ENCODE measurements around the gene SRRM2.

Gene SRRM2

GRCh38 chr16:2762711-2763110 is 10.3 kb downstream of the SRRM2 start:
- DNase-seq (ENCODE audit: low read depth): no peak

- no peak for DNase-seq (ENCODE audit: low read depth)
Measured at GRCh38 chr16:2763173-2763572, 10.7 kb downstream of the SRRM2 start.

GRCh38 chr16:2764718-2765117 is 12.3 kb downstream of the SRRM2 start:
- DNase-seq (ENCODE audit: low read depth): no peak

- no peak for DNase-seq (ENCODE audit: low read depth)
Measured at GRCh38 chr16:2765462-2766404, 13.3 kb downstream of the SRRM2 start.

GRCh38 chr16:2766430-2767139 is 14.1 kb downstream of the SRRM2 start:
- no peak for DNase-seq (ENCODE audit: low read depth)

- DNase-seq (ENCODE audit: low read depth): no peak
Measured at GRCh38 chr16:2767140-2767731, 14.8 kb downstream of the SRRM2 start.

- DNase-seq (ENCODE audit: low read depth): no peak
Measured at GRCh38 chr16:2767891-2768290, 15.5 kb downstream of the SRRM2 start.

GRCh38 chr16:2768403-2769089 is 16.1 kb downstream of the SRRM2 start:
- DNase-seq (ENCODE audit: low read depth): no peak

GRCh38 chr16:2769100-2769529 is 16.7 kb downstream of the SRRM2 start:
- no peak for DNase-seq (ENCODE audit: low read depth)

- DNase-seq (ENCODE audit: low read depth): no peak
Measured at GRCh38 chr16:2769675-2770056, 17.2 kb downstream of the SRRM2 start.

- no peak for DNase-seq (ENCODE audit: low read depth)
Measured at GRCh38 chr16:2770057-2770951, 17.9 kb downstream of the SRRM2 start.

GRCh38 chr16:2771496-2772402 is 19.3 kb downstream of the SRRM2 start:
- no peak for DNase-seq (ENCODE audit: low read depth)

GRCh38 chr16:2773188-2773968 is 20.9 kb downstream of the SRRM2 start:
- no peak for DNase-seq (ENCODE audit: low read depth)

- DNase-seq (ENCODE audit: low read depth): no peak
Measured at GRCh38 chr16:2774161-2774891, 21.9 kb downstream of the SRRM2 start.

- DNase-seq (ENCODE audit: low read depth): no peak
Measured at GRCh38 chr16:2775131-2775716, 22.8 kb downstream of the SRRM2 start.

- DNase-seq (ENCODE audit: low read depth): no peak
Measured at GRCh38 chr16:2775765-2776499, 23.5 kb downstream of the SRRM2 start.

GRCh38 chr16:2776500-2777139 is 24.2 kb downstream of the SRRM2 start:
- DNase-seq (ENCODE audit: low read depth): no peak
